ENCODE data around the gene ERAP2. TPM values are rescaled to one million over a fixed set of nuclear protein-coding genes. Genes with fewer than 3 reads are reported as not detected.

ERAP2 gene
- total RNA-seq, 1 donor from 2014 or later: not detected

GRCh38 chr5:96868603-96869371, 7.5 kb upstream of the ERAP2 start:
- DNase-seq: no peak
- peaks cover 14% of the 10 kb centered on the region for H3K4me1 Mint-ChIP-seq (ENCODE audit: low read depth, unreplicated experiment)
- H3K4me3 Mint-ChIP-seq (ENCODE audit: unreplicated experiment): no peak overlapping the region
- no peaks in the 10 kb centered on the region for H3K9me3 Mint-ChIP-seq (ENCODE audit: unreplicated experiment)
- TF ChIP-seq CTCF (IDR thresholded peaks at IDR 0.05; ENCODE audit: partially characterized antibody, unreplicated experiment): peak; percentile 73
- H3K27ac Mint-ChIP-seq (ENCODE audit: unreplicated experiment): no peak overlapping the region
- no peaks in the 10 kb centered on the region for H3K36me3 Mint-ChIP-seq (ENCODE audit: unreplicated experiment)
- peaks cover 3% of the 10 kb centered on the region for H3K27me3 Mint-ChIP-seq (ENCODE audit: unreplicated experiment)

GRCh38 chr5:96869372-96869641, 7.0 kb upstream of the ERAP2 start:
- Mint-ChIP-seq H3K27me3 (ENCODE audit: unreplicated experiment) (peaks cover 3% of the 10 kb centered on the region), H3K36me3 (ENCODE audit: unreplicated experiment) (no peaks in the 10 kb centered on the region), H3K4me3 (ENCODE audit: unreplicated experiment) (no peak overlapping the region), H3K27ac (ENCODE audit: unreplicated experiment) (no peak overlapping the region), H3K9me3 (ENCODE audit: unreplicated experiment) (no peaks in the 10 kb centered on the region), H3K4me1 (ENCODE audit: low read depth, unreplicated experiment) (peaks cover 14% of the 10 kb centered on the region)
- TF ChIP-seq CTCF (IDR thresholded peaks at IDR 0.05; ENCODE audit: partially characterized antibody, unreplicated experiment): no peak
- no peak for DNase-seq

GRCh38 chr5:96870094-96871026, 5.9 kb upstream of the ERAP2 start:
- Mint-ChIP-seq H3K4me1 (ENCODE audit: low read depth, unreplicated experiment) (peaks cover 14% of the 10 kb centered on the region), H3K27me3 (ENCODE audit: unreplicated experiment) (peaks cover 3% of the 10 kb centered on the region), H3K9me3 (ENCODE audit: unreplicated experiment) (no peaks in the 10 kb centered on the region), H3K4me3 (ENCODE audit: unreplicated experiment) (peak overlapping the region; percentile 79), H3K27ac (ENCODE audit: unreplicated experiment) (peak overlapping the region; percentile 92), H3K36me3 (ENCODE audit: unreplicated experiment) (no peaks in the 10 kb centered on the region)
- no peak for DNase-seq
- no peak for TF ChIP-seq CTCF (IDR thresholded peaks at IDR 0.05; ENCODE audit: partially characterized antibody, unreplicated experiment)

- Mint-ChIP-seq H3K4me1 (ENCODE audit: low read depth, unreplicated experiment) (peaks cover 14% of the 10 kb centered on the region), H3K27me3 (ENCODE audit: unreplicated experiment) (peaks cover 3% of the 10 kb centered on the region), H3K4me3 (ENCODE audit: unreplicated experiment) (peak overlapping the region; percentile 79), H3K36me3 (ENCODE audit: unreplicated experiment) (no peaks in the 10 kb centered on the region), H3K27ac (ENCODE audit: unreplicated experiment) (peak overlapping the region; percentile 92), H3K9me3 (ENCODE audit: unreplicated experiment) (peaks cover 2% of the 10 kb centered on the region)
- no peak for DNase-seq
- no peak for TF ChIP-seq CTCF (IDR thresholded peaks at IDR 0.05; ENCODE audit: partially characterized antibody, unreplicated experiment)
These were observed 5.3 kb upstream of the ERAP2 start for GRCh38 chr5:96871027-96871399.

GRCh38 chr5:96871686-96872085, 4.6 kb upstream of the ERAP2 start:
- Mint-ChIP-seq H3K4me1 (ENCODE audit: low read depth, unreplicated experiment) (peaks cover 14% of the 10 kb centered on the region), H3K36me3 (ENCODE audit: unreplicated experiment) (no peaks in the 10 kb centered on the region), H3K9me3 (ENCODE audit: unreplicated experiment) (peaks cover 2% of the 10 kb centered on the region), H3K4me3 (ENCODE audit: unreplicated experiment) (no peak overlapping the region), H3K27me3 (ENCODE audit: unreplicated experiment) (peaks cover 3% of the 10 kb centered on the region), H3K27ac (ENCODE audit: unreplicated experiment) (no peak overlapping the region)
- no peak for TF ChIP-seq CTCF (IDR thresholded peaks at IDR 0.05; ENCODE audit: partially characterized antibody, unreplicated experiment)
- DNase-seq: no peak

All from glutamatergic neuron (in vitro differentiated cells).